Caki2 (cell line): ENCODE data around the gene FGFR1OP2. TPM values are rescaled to one million over a fixed set of nuclear protein-coding genes. Genes with fewer than 3 reads are reported as not detected.
"Not testable (repeated sequence)": the region's sequence is repeated elsewhere in the genome, so short reads cannot be mapped to it uniquely, and the experiment has no call there.

Experiments used
- DNase-seq: peaks from one replicate; pipeline ENCODE4 v3.0.0-alpha.2; 2015; ENCODE audit warnings: low read depth
- in situ Hi-C: cut with HindIII; loops from 2 replicates; pipeline ENCODE4 v1.10.0; 2016; ENCODE audit warnings: low sequenced_read_pairs, low pct_unique_long_range_greater_than_20kb, mixed read lengths
- total RNA-seq: library from RNA; depleted of rRNA; stranded (reverse); fragments of >200 nt; shearing (Covaris generic); gene quantifications from 2 replicates; pipeline ENCODE4 v1.2.3, GENCODE V29; 2014; ENCODE audit warnings: low replicate concordance

FGFR1OP2 gene
- total RNA-seq, 1 experiment from 2014 or later: 35.1 TPM

DNA sequence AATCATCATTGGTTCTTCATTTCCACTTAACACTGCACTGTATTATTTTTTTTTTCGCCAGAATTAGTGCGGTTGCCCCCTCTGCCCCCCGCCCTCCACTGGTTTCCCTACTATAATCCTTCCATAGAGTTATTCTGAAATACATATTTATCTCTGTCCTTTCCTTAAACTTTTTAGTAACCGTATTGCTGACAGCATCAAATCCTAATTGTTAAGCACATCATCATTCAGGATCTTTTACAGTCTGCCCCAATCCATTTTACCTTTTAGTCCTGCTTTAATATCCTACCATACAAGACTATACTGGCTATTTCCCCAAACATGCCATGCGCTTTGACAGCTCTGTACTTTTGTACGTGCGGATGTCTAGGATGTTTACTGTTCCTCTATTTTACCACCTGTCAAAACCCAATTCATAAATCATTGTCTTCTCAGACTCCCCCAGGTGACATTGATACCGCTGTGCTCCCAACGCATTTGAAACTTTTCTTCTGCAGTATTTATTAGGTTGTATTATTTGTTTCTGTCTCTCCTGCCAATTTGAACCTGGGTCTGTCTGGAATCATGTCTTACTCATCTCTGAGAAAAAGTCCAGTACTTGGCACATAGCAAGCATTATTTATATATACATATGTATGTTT is 1.0 kb downstream of the FGFR1OP2 start:
- no peak for DNase-seq
- in situ Hi-C loops: no loop called here

DNA sequence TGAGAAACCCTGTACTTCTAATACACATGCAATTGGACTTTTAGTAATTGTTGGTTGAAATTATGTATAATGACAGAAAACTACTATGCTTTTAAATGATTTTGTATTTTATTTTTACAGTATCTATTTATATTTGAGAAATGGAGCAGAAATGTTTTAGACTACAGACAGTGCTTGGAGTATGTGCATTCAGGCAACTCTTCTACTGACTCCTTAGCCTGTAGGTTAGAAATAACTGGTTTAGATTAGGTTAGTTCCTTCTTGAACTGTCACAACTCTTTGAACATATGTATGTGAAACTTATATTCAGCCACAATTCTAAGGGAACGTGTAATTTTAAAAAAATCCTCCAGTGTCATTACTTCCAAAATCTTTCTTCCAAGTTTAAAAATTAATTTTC is 1.7 kb downstream of the FGFR1OP2 start:
- DNase-seq: no peak
- in situ Hi-C loops: no loop called here

DNA sequence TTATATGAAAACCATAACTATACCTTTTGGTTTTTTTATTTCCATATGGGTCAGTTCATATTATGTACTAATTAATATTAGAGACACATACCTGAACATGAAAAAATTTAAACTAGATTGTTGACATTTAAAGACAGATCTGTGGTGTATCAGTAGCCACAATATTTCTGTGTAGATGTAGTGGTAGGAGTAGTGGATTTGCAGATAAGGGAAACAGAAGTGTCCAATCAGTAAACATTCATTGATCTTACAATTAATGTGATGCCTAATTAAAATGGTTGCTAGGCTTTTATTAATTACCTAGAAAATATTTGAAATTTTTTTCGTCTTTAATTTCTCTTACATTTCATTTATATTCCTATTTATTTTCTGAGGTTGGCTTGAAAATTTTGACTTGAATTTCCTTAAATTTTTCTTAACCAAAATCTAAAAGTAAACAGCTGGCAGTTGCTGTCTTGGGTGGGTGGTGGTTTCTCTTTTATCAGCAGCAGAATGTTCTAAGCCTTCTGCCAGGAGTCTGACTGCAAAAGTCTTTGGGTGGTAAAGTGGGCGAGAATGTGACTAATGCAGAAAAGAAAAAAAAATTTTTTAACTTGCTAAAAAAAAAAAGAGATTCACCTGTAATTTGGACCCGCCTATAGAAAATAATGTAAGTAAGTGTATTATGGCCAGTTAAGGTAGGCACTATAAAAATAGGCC is 2.4 kb downstream of the FGFR1OP2 start:
- in situ Hi-C loops: no loop called here
- no peak for DNase-seq

DNA sequence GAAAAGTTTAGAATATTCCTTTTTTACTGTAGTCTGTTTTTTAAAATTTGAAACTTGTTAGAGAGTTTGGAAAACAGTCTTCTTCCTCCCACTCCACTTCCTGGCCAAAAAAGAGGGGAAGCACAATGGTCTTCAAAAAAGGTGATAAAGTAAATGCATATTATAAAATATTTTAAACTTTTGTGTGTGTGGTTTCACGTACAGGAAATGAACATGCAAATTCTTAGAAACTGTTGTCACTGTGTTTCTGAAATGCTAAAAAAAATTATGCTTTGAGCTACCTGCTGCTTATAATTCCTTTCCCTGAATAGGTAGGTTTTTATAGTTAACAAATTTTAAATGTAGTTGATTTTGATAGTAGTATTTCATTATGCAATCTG is 2.9 kb downstream of the FGFR1OP2 start:
- in situ Hi-C loops: no loop called here
- DNase-seq: no peak

DNA sequence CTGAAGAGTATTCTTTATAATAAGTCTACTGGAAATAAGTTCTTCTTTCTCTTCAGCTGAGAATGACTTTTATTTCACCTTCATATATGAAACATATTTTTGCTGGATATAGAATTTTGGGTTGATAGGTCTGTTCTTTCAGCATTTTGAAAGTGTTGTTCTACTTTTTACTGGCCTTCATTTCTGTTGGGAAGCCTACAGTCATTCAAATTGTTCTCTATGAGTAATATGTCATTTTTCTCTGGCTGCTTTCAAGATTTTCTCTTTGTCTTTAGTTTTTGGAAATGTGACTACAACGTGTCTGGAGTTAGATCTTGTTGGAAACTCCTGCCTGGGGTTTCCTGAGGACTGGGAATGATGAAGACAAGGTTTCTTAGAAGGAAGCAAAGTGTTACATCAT is 10.0 kb downstream of the FGFR1OP2 start:
- DNase-seq: no peak
- in situ Hi-C loops: no loop called here

DNA sequence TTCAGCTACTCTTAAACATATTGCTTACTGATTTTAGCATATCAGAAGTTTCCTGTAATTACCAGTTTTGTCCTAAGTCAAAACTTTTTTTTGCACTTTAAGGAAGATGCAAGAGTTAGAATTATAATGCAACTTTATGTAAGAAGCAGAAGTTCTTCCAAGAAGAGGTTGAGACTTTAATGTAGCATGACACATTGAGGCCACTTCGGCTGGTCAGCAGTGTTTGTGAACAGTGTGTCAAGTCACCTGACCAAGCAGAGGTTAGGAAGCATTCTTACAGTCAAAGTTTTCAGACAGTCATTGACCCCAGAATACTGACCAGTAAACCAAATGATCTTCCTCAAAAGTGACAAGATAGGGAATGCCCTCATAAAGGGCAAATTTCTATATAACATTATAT is 15.2 kb downstream of the FGFR1OP2 start:
- DNase-seq: no peak
- in situ Hi-C loops: no loop called here

DNA sequence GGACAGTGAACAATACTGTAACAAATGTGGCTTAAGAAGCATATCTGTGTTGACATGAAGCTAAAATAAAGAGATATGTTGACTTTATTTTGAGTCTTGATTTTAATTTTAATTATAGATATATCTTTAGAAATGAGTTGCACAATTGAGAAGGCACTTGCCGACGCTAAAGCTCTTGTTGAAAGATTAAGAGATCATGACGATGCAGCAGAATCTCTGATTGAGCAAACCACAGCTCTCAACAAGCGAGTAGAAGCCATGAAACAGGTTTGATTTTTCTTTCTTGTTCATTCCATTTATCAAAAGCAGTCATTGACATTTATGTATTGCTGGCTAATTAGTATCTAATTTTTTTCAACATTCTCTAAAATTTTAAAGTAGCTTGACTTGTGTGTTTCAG is 15.8 kb downstream of the FGFR1OP2 start:
- in situ Hi-C loops: no loop called here
- no peak for DNase-seq

DNA sequence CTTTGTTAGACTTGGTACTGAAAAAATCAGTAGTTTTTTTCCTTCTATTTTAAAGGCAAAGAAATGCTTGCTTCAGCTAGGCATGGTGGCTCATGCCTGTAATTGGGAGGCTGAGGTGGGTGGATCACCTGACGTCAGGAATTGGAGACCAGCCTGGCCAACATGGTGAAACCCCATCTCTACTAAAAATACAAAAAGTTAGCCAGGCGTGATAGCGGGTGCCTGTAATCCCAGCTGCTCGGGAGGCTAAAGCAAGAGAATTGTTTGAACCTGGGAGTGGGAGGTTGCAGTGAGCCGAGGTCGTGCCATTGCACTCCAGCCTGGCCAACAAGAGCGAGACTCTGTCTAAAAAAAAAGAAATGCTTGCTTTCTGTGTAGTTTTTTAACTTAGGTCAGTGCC is 23.1 kb downstream of the FGFR1OP2 start:
- DNase-seq, in situ Hi-C loops: not testable (repeated sequence)

DNA sequence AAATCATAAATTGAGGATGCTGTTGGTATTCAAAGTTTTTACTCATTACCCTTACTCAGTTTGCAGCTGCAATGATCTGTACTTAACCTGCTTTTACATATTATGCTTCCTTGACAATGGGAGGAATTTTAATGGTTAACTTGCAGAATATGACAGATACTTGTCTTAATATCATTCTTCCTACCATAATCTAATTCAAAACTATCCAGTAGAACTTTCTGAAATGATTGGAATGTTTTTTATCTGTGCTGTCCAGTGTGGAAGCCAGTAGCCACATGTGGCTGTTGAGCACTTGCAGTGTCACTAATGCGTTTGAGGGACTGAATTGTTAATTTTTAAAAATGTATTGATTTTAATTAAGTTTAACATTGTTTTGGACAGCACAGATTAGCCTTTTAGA is 23.5 kb downstream of the FGFR1OP2 start:
- in situ Hi-C loops: no loop called here
- DNase-seq: no peak

DNA sequence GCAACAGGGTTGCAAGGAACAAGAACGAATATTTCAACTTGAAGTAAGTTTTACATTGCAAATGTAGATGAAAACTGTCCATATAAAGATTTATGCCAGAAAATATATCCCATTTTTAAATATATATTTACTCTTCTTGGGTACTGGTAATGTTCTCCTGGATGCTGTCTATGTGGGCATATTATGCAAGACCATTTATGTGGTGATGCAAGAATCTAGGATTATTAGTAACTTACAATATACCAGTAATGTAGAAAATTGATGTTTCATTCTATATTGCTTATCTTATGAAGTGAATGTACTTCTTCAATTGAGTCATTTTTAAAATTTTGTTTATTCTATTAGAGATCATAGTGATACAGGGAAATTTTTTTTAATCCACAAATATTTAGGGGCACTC is 25.1 kb downstream of the FGFR1OP2 start:
- no peak for DNase-seq
- in situ Hi-C loops: no loop called here

DNA sequence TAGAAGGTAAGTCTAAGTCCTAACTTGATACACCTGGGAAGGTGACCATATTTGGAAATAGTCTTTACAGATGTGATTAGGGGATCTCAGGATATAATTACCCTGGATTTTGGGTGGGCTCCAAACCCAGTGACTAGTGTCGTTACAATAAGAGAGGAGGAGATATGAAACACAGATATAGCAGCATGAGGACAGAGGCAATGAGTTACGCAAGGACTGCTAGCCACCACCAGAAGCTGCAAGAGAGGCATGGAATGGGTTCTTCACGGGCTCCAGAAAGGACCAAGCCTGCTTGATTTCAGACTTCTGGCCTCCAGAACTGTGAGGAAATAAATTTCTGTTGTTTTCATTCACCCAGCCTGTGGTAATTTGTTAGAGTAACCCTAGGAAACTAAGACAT is 28.6 kb downstream of the FGFR1OP2 start:
- in situ Hi-C loops: no loop called here
- DNase-seq: no peak

DNA sequence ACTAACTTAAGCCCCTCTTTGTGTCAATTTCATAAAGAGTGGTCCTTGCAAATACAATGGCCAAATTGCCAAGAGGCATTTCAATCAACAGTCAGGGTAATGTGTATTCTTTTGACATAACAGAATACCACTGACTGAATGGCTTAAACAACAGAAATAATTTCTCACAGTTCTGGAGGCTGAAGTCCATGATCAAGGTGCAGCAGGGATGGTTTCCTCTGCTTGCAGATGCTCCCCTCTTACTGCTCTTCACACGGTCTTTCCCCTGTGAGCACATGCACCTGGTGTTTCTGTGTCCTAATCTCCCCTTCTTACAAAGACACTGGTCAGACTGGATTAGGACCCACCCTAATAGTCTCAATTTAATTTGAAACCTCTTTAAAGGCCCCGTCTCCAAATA is 31.9 kb downstream of the FGFR1OP2 start:
- DNase-seq: no peak
- in situ Hi-C loops: no loop called here

DNA sequence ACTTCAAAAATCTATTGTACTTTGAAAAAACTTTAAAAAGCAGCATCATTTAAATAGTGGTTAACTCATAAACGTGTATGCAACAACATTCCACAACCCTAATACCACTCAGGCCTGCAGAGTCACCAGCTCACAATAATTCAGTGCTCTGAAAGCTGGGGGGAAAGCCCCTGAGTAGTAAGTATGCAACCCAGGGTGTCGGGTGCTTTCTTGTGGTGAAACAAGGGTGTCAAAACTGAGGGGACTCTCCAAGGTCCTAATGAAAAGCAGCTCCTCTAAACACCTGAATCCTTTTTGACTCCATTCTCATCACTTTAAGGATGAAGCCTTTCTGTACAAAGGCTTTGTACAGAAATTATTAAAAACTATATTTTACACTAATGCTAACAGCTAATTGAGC is 33.7 kb downstream of the FGFR1OP2 start:
- in situ Hi-C loops: no loop called here
- no peak for DNase-seq

DNA sequence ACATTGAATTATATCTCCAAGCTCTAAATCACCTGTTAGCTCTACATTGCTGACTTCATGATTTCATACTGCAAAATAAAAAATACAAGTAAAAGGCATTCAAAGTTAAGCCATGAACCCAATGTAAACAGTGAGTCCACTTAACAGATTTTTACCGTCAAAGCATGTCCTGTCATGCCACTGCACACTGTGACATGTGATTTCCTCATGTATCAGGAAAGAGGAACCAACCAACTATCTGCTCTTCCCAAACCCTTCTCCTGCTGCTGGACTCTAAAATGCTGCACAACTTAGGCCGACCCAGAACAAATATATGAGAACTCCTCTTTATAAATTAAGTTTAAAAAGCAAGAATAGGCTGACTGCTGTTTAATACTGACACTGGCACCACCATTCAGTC is 38.4 kb downstream of the FGFR1OP2 start:
- DNase-seq: no peak
- in situ Hi-C loops: no loop called here

DNA sequence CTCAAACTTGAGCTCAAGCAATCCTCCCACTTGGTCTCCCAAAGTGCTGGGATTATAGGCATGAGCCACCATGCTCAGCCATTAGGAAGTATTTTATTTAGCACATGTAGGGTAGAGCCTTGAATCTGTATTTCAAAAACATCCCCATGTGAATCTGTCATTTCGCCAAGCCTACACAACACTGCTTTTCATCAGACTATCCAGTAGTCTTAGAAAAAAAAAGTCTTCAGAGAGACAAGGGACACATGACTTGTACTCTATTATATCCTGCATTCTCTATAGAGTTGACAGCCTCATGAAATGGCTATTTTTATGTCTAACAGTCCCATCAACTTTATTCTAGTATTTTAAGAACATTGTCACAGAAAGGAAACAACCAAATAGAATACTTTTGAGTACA is 40.5 kb downstream of the FGFR1OP2 start:
- in situ Hi-C loops: no loop called here
- DNase-seq: no peak

DNA sequence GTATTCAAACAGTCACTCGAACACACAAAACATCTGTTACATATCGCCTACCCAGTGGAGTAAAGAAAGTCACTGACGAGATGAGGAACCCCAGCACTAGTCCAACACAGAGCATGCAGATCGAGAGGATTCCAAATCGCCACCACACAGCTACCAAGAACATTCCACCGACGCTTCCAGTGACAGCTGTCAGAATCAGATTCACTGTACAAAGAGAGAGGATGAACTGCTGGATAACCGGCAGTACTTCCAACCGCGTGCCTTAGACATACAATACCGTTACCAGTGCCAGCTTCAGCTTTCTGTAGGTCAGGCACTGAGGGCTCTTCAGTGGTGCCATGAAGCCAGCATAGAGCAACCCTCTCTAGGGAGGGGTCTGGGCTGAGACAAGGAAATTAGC is 41.5 kb downstream of the FGFR1OP2 start:
- no peak for DNase-seq
- in situ Hi-C loops: no loop called here

DNA sequence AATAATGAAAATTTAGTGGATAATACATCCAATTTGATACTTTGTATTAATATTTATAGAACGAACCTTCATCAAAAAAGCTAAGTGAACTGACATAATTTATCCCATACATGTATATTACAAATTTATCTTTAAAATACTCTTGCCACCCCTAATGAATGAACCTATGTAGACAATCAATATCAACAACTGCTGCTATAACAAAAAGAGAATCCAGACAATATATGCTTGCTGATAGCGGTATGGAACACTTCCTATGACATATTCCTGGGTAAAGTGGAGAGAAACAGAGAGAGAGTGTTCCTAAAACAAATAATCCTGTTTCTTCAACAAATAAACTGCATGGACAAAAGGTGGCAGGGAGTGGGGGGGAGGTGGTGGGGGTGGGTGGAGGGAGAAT is 44.6 kb downstream of the FGFR1OP2 start:
- no peak for DNase-seq
- in situ Hi-C loops: no loop called here

DNA sequence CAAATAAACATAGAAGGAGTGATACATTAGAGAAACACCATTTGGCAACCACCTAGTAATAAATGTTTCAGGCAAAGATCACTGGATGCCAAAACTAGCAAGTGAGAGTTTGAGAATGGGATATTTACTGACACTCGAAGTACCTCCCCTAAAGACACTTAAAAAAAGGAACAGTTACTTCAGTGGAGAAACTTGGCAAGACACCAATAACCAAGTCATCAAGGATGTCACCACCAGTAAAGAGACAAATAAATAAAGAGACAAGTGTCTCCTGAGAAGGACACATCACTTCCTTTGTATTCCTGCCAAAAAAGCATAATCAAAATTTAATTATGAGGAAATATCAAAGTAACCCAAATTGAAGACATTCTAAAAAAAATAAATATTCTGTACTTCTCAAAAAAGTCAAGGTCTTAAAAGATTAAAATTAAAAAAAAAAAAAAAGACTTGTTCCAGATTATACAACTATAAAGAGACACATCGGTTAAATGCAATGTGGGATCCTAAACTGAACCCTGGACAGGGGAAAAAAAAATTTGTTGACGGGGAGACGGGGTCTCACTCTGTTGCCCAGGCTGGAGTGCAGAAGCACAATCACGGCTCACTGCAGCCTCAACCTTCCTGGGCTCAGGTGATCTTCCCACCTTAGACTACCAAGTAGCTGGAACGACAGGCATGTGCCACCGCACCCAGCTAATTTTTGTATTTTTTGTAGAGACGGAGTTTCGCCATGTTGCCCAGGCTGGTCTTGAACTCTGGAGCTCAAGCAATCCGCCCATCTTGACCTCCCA is 49.6 kb downstream of the FGFR1OP2 start:
- peak; percentile 30 for DNase-seq
- in situ Hi-C loops: no loop called here

DNA sequence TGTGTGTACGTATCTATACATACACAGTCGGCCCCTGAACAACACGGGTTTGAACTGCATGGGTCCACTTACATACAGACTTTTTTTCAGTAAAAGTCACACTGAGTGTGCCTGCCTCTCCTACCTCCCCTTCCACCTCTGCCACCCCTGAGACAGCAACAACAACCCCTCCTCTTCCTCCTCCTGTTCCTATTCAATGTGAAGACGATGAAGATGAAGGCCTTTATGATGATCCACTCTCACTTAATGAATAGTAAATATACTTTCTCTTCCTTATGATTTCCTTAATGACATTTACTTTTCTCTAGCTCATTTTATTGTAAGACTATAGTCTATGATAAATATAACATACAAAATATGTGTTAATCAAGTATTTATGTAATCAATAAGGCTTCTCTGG is 50.4 kb downstream of the FGFR1OP2 start:
- in situ Hi-C loops: no loop called here
- no peak for DNase-seq

DNA sequence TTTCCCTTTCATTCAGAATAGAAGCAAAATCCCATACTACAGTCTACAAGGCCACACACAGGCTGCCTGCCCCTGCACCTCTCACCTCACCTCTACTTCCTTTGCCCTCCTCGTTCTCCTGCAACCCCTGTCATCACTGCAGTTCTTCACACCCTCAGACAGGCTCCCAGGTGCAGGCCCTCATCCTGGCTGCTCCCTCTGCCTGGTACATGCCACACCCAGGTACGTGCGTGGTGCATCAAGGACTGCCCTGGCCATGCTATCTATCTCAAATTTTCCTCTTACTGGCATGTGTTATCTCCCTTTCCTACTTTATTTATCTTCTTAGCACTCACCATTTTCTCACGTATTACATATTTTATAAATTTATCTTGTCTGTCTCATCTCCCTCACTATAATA is 51.6 kb downstream of the FGFR1OP2 start:
- no peak for DNase-seq
- in situ Hi-C loops: no loop called here
